GM18520 (cell line): ENCODE data around the gene MAP4K2.

Experiments
- ATAC-seq: cut with Tn5 transposase; IDR thresholded peaks from one replicate; pipeline ENCODE4 v1.9.1; 2021; ENCODE audit not compliant: unreplicated experiment

Gene MAP4K2

DNA sequence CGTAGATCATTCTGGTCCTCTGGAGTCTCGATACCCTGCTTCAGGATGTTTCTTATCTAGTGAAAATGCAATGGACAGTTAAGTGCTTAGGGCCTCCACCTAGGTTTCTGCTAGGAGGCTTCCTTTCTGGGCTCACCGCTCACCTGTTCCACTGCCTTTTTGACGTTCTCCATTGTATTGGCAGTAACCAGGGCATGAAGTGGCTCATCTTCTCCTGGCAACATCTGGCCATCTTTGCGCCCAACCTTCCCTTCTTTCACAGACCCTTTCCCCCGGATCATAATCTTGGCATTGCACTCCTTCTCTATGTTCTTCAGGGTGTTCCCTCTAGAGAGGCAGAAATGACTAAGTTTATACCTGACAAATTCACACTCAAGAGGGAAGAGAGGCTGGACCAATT is 33.7 kb downstream of the MAP4K2 start:
- ATAC-seq: no peak

- no peak for ATAC-seq
Measured at GRCh38 chr11:64768300-64768694, 34.7 kb downstream of the MAP4K2 start.

DNA sequence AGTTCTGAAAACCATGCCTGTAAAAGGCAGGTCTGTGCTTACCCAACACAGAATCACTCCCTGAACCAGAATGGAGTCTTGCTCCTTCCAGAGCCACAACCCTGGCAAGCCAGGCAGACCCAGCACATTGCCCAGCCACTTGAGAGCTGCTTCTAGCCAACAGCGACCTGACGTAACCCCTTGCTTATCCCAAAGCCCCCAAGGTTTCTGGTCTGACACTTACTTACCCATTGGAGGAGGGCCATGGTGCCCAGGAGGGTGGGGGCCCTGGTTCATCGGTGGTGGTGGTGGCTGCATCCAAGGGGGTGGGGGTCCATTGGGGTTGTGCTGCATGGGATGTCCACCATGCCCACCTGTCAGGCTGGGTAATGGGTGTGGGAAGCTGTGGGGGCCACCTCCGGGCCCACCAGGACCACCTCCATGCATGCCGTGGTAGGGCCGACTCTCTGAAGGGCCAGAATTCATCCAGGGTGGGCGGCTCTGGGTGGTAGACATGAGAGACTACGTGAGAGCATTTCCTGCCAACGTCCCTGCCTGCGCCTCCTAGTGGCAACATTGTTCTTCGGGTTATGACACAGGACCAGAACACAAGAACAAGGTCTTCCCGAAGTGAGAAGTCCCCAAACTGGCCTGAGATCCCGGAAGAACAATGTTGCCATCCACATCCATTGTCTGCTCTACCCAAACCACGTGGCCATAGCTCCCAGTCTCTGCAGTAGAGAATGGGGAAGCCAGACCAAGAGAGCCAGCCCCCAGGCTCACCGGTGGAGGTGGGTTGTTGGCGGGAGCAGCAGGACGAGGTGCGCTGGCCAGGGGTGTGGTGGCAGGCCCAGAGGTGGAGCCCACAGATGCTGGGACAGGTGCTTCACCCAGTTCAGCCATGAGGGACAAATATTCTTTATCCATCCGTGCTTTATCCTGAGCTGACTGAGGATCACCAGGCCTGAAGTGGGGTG is 35.4 kb downstream of the MAP4K2 start:
- ATAC-seq: no peak

DNA sequence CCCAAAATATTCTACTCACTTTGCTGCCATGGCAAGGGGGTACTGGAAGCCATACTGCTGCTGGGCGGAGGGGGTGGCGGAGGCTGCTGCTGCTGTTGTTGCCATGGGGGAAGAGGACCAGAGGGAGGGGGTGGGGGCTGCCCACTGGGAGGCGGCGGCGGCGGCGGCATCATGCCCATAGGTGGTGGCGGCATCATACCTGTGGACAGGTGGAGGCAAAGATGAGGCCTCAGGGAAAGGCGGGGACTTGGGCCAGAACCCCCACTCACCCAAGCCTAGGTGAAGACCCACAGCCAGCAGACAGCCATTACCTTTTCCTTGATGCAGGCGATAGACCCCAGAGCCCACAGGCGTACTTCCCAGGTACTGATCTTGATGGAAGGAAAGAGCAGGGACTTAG is 36.1 kb downstream of the MAP4K2 start:
- ATAC-seq: no peak

DNA sequence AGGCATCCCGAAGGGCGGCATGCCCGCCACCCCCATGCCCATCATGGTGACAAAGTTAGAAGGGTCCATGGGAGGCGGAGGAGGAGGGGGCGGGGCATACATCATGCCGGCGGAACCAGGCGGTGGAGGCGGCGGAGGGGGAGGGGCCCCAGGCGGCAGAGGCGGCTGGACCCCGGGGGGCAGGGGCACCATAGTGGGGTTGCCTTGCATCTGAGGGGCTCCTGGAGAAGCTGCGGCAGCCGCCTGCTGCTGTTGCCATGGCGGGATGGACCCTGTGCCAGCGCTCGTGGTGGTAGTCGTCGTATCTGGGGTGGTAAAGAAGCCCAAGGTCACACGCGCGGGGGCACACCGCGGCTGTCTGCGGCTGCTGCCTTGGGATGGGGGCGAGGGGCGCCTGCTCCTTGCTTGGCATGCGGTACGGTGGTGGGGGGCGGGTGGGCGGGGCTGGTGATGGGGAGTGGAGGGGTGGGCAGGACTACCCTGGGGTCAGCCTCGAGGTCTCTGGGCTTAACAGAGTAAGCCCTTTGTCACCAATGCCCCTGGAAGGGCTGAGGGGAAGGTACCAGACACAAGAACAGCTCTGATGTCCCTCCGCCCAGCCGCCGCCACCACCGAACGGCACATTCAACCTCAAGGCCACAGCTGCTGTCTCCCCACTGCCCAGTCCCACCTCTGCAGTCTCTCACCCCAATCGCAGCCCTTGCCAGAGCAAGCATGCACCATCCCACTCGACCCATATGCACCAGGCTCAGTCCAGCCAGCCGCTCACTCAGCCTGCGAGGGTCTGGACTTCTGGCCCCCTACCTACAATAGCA is 37.0 kb downstream of the MAP4K2 start:
- ATAC-seq: no peak

DNA sequence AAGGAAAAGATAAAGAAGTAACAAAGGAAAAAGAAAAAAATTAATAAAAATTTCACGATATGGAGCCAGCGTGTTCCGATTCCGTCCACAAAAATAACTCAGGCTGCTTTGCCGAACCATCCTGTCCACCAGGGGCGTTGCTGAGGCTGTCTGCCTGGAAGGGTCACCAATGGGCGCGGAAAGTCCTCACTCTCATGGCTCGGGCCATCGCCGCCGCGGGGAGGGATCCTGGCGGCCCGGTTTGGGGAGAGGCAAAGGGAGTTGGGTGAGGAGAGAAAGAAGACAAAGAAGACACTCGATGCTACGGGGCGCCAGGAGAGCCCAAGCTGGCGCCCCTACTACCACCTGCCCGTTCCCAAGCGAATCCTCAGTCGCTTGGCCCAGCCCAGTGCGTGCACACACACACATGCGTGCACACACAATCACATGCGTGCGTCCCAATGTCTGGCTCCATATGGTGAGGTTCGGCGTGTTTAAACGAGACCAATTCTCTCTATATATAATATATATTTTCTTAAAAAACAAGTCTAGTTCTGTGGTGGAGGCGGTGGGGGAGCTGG is 37.6 kb downstream of the MAP4K2 start:
- no peak for ATAC-seq

DNA sequence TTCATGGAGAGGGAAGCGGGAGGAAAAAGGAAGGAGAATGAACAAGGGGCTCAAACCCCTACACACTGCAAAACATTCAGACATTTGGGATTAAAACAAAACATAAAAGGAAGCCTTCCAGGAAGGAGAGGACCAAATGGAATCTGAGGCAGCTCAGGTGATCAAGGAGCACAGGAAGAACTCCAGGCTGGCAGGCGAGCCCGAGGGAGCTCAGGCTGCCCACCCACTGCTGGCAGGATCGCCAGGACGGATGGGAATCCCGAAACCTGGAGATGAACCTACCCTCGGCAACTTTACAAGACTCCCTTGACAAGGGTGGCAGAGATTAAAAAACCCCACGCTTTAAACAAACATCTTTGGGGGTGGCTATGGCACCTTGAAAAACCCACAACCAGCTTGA is 38.3 kb downstream of the MAP4K2 start:
- ATAC-seq: no peak

DNA sequence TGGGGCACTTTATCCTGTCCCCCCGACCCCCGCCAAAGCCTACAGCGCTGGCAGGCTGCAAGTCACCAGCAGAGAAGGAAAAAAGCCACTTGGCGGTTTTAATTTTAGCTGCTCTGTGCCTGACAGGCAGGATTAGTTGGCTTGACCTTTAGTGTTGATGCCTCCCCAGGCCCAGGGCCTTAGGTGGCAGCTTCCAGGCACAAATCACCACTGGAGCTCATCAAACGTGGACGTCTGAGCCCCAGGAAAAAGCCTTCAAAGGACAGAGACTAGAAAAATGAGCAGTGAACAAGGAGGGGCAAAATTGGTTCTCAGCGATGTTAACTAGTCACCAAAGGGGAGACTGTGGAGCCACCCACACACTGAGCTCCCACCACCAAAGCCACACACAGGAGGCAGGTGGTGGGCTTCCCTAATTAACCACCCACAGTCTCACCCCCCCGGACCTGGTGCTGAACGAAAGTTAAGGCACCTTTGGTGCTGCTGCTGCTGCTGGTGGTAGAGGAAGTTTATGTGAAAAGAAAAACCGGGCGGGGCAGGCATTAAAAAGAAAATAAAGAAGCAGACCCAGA is 38.9 kb downstream of the MAP4K2 start:
- ATAC-seq: no peak

DNA sequence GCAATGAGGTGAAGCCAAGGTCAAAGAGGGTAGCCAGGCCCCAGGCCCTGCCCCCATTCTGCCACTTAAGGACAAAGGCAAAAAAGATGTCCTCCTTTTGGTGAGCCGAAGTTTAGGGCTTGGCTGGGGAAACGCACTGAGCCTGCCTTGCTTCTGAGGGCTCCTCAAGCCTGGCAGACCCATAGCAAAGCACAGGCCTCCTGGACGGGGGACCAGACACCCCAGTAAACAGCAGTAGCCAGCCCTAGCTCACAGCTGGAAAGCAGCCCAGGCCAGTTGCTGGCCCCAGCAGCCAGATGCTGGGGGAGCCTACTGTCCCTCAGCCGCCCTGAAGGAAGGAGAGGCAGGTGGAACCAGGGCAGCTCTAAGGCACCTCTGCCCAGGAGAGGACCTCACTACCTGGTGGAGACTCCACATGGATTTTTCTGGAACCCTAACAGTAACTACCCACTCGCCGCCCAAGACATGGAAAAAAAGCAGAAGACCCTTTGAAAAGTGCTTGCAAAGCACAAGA is 39.4 kb downstream of the MAP4K2 start:
- no peak for ATAC-seq

- no peak for ATAC-seq
Measured at GRCh38 chr11:64762674-64763525, 40.1 kb downstream of the MAP4K2 start.

- no peak for ATAC-seq
Measured at GRCh38 chr11:64762277-64762673, 40.7 kb downstream of the MAP4K2 start.

DNA sequence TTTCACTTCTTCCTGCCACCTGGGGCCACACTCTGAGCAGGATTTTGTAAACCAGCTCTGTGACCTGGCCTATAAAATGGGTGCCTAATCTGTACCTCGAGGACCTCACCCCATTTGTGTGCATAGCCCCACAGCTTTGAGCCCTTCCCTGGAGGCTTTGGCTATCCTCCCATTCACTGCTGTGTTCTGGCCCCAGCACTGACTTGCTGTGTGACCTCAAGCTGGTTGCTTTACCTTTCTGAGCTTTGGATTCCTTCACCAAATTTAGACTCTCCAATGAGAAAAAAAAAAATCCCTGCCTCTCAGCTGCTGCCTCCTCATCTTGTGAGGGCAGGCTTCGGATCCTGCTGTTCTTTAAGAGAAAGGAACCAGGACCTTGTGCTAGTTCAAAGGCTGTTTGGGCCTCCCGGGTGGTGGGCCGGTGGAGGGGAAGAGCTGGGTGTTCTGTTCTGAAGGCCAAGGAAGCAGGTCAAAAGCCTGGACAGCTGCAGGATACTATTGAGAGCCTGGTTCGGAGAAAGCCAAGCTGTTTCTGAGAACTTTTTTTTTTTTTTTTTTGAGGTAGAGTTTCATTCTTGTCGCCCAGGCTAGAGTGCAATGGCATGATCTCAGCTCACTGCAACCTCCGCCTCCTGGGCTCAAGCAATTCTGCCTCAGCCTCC is 42.1 kb downstream of the MAP4K2 start:
- no peak for ATAC-seq

GRCh38 chr11:64759722-64760719 is 43.0 kb downstream of the MAP4K2 start, which contains the start of gene PYGM:
PYGM (minus strand) TSS chr11:64759974; CDS start chr11:64759898, 76 bp downstream.
- ATAC-seq: no peak

GRCh38 chr11:64759131-64759721 is 43.8 kb downstream of the MAP4K2 start:
- ATAC-seq: no peak

DNA sequence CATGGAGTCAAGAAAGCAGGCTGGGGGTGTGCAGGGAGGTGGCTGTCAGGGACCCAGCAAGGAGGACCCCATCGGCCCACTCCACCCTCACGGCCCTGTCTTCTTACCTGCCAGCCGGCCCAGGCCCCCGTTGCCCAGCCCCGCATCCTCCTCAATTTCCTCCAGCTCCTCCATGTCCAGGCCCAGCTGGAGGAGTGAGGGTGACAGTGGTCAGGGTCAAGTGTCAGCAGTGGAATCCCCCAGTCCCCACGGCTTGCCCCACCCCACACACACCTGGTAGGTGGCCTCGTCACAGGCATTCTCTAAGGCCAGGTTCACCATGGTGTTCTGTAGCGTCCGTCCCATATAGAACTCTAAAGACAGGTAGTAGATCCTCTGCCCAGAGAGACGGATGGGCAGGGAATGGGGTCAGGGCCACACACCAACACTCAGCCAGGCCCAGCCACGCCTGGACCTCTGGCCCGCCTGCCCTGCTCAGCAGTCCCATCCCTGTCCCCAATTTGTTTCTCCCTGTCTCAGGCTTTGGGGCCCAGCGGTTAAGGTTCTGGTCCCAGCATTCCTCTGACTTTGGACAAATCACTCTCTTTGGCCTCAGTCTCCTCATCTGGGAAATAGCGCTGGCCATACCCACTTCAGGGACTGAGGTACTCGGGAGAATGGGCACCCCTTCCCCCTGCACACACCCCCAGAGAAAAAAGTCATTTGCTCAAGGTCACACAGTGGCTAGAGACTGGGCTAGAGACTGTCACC is 44.5 kb downstream of the MAP4K2 start:
- no peak for ATAC-seq

GRCh38 chr11:64757549-64758329 is 45.3 kb downstream of the MAP4K2 start:
- ATAC-seq: no peak
